Pancreas (tissue), 10 donors: ENCODE results near the gene TRAFD1. TPM values are rescaled to one million over a fixed set of nuclear protein-coding genes. Genes with fewer than 3 reads are reported as not detected.

ENCODE experiments used
- ATAC-seq, 4 donors: fragments of 200-7000 bp; cut with Tn5 transposase; one replicate each; pipeline versions ENCODE4 v1.8.0 to v1.9.1; 2020; ENCODE audit warnings: mild to moderate bottlenecking in 4 of 4, moderate library complexity in 4 of 4
- DNase-seq, 6 donors: peaks; one replicate each; pipeline ENCODE4 v3.0.0-alpha.2; 2020
- FAIRE-seq: peaks from 2 replicates; lab custom pipeline; 2012; peaks lifted over from hg19 to GRCh38; lab: Jason Lieb, UNC
- H3K27ac ChIP-seq, 4 donors: fragments of 200-600 bp; sonication (generic); 1 replicate in 3 of 4; 2 replicates in 1 of 4; pipeline versions ENCODE4 v1.5.0 to v1.8.0; 2020
- H3K27me3 ChIP-seq, 4 donors: fragments of 200-600 bp; one replicate each; pipeline ENCODE4 v1.8.0; 2021
- H3K36me3 ChIP-seq, 3 donors: fragments of 200-600 bp; sonication (generic) in 1 of 3; one replicate each; pipeline versions ENCODE4 v1.5.0 to v1.8.0; 2020 to 2021
- H3K4me1 ChIP-seq, 3 donors: fragments of 200-600 bp; one replicate each; pipeline ENCODE4 v1.8.0; 2021
- H3K4me3 ChIP-seq, 4 donors: fragments of 200-600 bp; sonication (generic) in 2 of 4; one replicate each; pipeline versions ENCODE4 v1.5.0 to v1.8.0; 2020 to 2021
- H3K9me3 ChIP-seq, 4 donors: fragments of 200-600 bp; one replicate each; pipeline ENCODE4 v1.8.0; 2021
- CTCF ChIP-seq, 4 donors: fragments of 200-600 bp; sonication (generic) in 3 of 4; IDR thresholded peaks; one replicate each; pipeline versions ENCODE4 v1.5.0 to v1.8.0; 2021; ENCODE audit warnings: antibody characterized with exemption in 4 of 4
- WGBS, 2 donors: extraction: QIAGEN DNeasy Blood & Tissue Kit; methylation state at CpG; one replicate each; pipeline ENCODE4 v1.1.7; 2013; 5-methylcytosine and 5-hydroxymethylcytosine counted together
- intact Hi-C, 3 donors: fragments of 100-400 bp; cut with DNase I; formaldehyde crosslinking; loops; one replicate each; pipeline versions ENCODE4 v1.11.1 to v1.14.2; 2022
- polyA plus RNA-seq, 2 donors: library from polyadenylated mRNA; stranded (reverse); fragments of 200-250 nt; gene quantifications; one replicate each; pipeline ENCODE4 v1.2.3, GENCODE V29; 2013
- total RNA-seq, 6 donors: library from RNA; stranded (reverse); fragmentation: NEBNext Ultra II Directional in 4 of 6; extraction: Animal tissue kit (Norgen Biotek cat#: 25700) in 4 of 6; gene quantifications; one replicate each; pipeline versions ENCODE4 v1.2.1 to v1.2.4, GENCODE V29; 2021 to 2023
- donor health status: healthy with polysubstance abuse.
- donor health status: DM: no; HTN: no; CAD: no; lungs with moderate emphysema.
- donor health status: DM: no; HTN: no; CAD: no.
- donor health status: control.
- donor health status: control.
- donor health status: Bipolar disorder and iron deficiency.
- donor health status: DM: yes; HTN: yes; CAD: no.
- donor health status: DM: no; HTN: no; CAD: no.
- donor health status: DM: no; HTN: no; CAD: no.
- donor health status: DM: yes; HTN: yes; CAD: no.

Gene TRAFD1
- total and polyA plus RNA-seq, 8 donors = 5.9 to 18.2 (median 8.5) TPM

GRCh38 chr12:112167718-112168525 lies 42.6 kb downstream of the TRAFD1 start:
- peaks cover 0 to 22% (median 10%) of the 10 kb centered on the region in 3 donors for H3K36me3 ChIP-seq
- H3K27me3 ChIP-seq = no peaks in the 10 kb centered on the region
- no peak for ATAC-seq
- no peaks in the 10 kb centered on the region for H3K9me3 ChIP-seq
- no peaks in the 10 kb centered on the region for H3K4me1 ChIP-seq
- intact Hi-C loops = no loop called here
- FAIRE-seq = no peak
- peak in 2 of 6 donors; percentile 50 to 62 for DNase-seq
- 92 to 93% methylated on average over 31 to 32 of the region's 32 CpGs for WGBS, 2 donors
- TF ChIP-seq CTCF (IDR thresholded peaks at IDR 0.05) = no peak
- no peak overlapping the region for H3K4me3 ChIP-seq
- no peak overlapping the region for H3K27ac ChIP-seq

- Histone ChIP-seq H3K4me3 (no peak overlapping the region), H3K4me1 (no peaks in the 10 kb centered on the region), H3K27ac (no peak overlapping the region), H3K36me3 (peaks cover 0 to 15% (median 10%) of the 10 kb centered on the region in 3 donors), H3K9me3 (no peaks in the 10 kb centered on the region), H3K27me3 (no peaks in the 10 kb centered on the region)
- ATAC-seq = no peak
- intact Hi-C loops = no loop called here
- FAIRE-seq = no peak
- DNase-seq = peak in 2 of 6 donors; percentile 42 to 47
- WGBS, 2 donors = 89% methylated on average over 8 of the region's 8 CpGs
- no peak for TF ChIP-seq CTCF (IDR thresholded peaks at IDR 0.05)
These were observed 43.2 kb downstream of the TRAFD1 start for GRCh38 chr12:112168561-112168971.

GRCh38 chr12:112169161-112169872 lies 44.0 kb downstream of the TRAFD1 start:
- FAIRE-seq (no peak), ATAC-seq (no peak), DNase-seq (peak in 2 of 6 donors; percentile 42 to 53)
- TF ChIP-seq CTCF (IDR thresholded peaks at IDR 0.05) = no peak
- Histone ChIP-seq H3K9me3 (no peaks in the 10 kb centered on the region), H3K4me3 (no peak overlapping the region), H3K27me3 (no peaks in the 10 kb centered on the region), H3K36me3 (peaks cover 0 to 14% (median 10%) of the 10 kb centered on the region in 3 donors), H3K27ac (no peak overlapping the region), H3K4me1 (no peaks in the 10 kb centered on the region)
- 94% methylated on average over 19 of the region's 19 CpGs for WGBS, 2 donors
- intact Hi-C loops = no loop called here

GRCh38 chr12:112169966-112170365 lies 44.6 kb downstream of the TRAFD1 start:
- Histone ChIP-seq H3K4me3 (no peak overlapping the region), H3K36me3 (peaks cover 0 to 15% (median 10%) of the 10 kb centered on the region in 3 donors), H3K27ac (no peak overlapping the region), H3K27me3 (no peaks in the 10 kb centered on the region), H3K4me1 (no peaks in the 10 kb centered on the region), H3K9me3 (no peaks in the 10 kb centered on the region)
- 93 to 96% methylated on average over 7 of the region's 7 CpGs for WGBS, 2 donors
- ATAC-seq = no peak
- DNase-seq = peak in 2 of 6 donors; percentile 34 to 43
- intact Hi-C loops = no loop called here
- no peak for FAIRE-seq
- TF ChIP-seq CTCF (IDR thresholded peaks at IDR 0.05) = no peak
